ENCODE results near the gene RPGRIP1L. TPM values are rescaled to one million over a fixed set of nuclear protein-coding genes. Genes with fewer than 3 reads are reported as not detected.

RPGRIP1L gene
- total RNA-seq, 1 donor from 2014 or later, result 10.8 TPM

GRCh38 chr16:53726625-53727024 lies 23.0 kb upstream of the RPGRIP1L start:
- Mint-ChIP-seq H3K4me3 (ENCODE audit: unreplicated experiment) (no peak overlapping the region), H3K9me3 (ENCODE audit: low read depth) (no peaks in the 10 kb centered on the region), H3K36me3 (ENCODE audit: low read depth) (peaks cover 2% of the 10 kb centered on the region), H3K27ac (ENCODE audit: unreplicated experiment) (no peak overlapping the region), H3K27me3 (ENCODE audit: low read depth) (no peaks in the 10 kb centered on the region), H3K4me1 (ENCODE audit: low read depth) (peaks cover 15% of the 10 kb centered on the region)
- no peak for DNase-seq (ENCODE audit: low spot score)
- no peak for TF ChIP-seq CTCF (IDR thresholded peaks at IDR 0.05)

- DNase-seq (ENCODE audit: low spot score), result no peak
- no peak for TF ChIP-seq CTCF (IDR thresholded peaks at IDR 0.05)
- Mint-ChIP-seq H3K4me3 (ENCODE audit: unreplicated experiment) (no peak overlapping the region), H3K27me3 (ENCODE audit: low read depth) (no peaks in the 10 kb centered on the region), H3K36me3 (ENCODE audit: low read depth) (no peaks in the 10 kb centered on the region), H3K9me3 (ENCODE audit: low read depth) (no peaks in the 10 kb centered on the region), H3K4me1 (ENCODE audit: low read depth) (peaks cover 6% of the 10 kb centered on the region), H3K27ac (ENCODE audit: unreplicated experiment) (no peak overlapping the region)
Measured at GRCh38 chr16:53721017-53721416, 17.4 kb upstream of the RPGRIP1L start.

GRCh38 chr16:53717577-53717976 lies 13.9 kb upstream of the RPGRIP1L start:
- H3K9me3 Mint-ChIP-seq (ENCODE audit: low read depth), result no peaks in the 10 kb centered on the region
- no peak overlapping the region for H3K27ac Mint-ChIP-seq (ENCODE audit: unreplicated experiment)
- H3K27me3 Mint-ChIP-seq (ENCODE audit: low read depth), result no peaks in the 10 kb centered on the region
- DNase-seq (ENCODE audit: low spot score), result no peak
- H3K4me3 Mint-ChIP-seq (ENCODE audit: unreplicated experiment), result no peak overlapping the region
- H3K36me3 Mint-ChIP-seq (ENCODE audit: low read depth), result no peaks in the 10 kb centered on the region
- peaks cover 24% of the 10 kb centered on the region for H3K4me1 Mint-ChIP-seq (ENCODE audit: low read depth)
- no peak for TF ChIP-seq CTCF (IDR thresholded peaks at IDR 0.05)

GRCh38 chr16:53715023-53715384 lies 11.3 kb upstream of the RPGRIP1L start:
- H3K4me1 Mint-ChIP-seq (ENCODE audit: low read depth), result peaks cover 24% of the 10 kb centered on the region

GRCh38 chr16:53714205-53715022 lies 10.8 kb upstream of the RPGRIP1L start:
- H3K4me1 Mint-ChIP-seq (ENCODE audit: low read depth), result peaks cover 24% of the 10 kb centered on the region
- no peaks in the 10 kb centered on the region for H3K36me3 Mint-ChIP-seq (ENCODE audit: low read depth)
- no peaks in the 10 kb centered on the region for H3K27me3 Mint-ChIP-seq (ENCODE audit: low read depth)
- no peaks in the 10 kb centered on the region for H3K9me3 Mint-ChIP-seq (ENCODE audit: low read depth)
- H3K27ac Mint-ChIP-seq (ENCODE audit: unreplicated experiment), result no peak overlapping the region
- no peak for DNase-seq (ENCODE audit: low spot score)
- H3K4me3 Mint-ChIP-seq (ENCODE audit: unreplicated experiment), result no peak overlapping the region
- no peak for TF ChIP-seq CTCF (IDR thresholded peaks at IDR 0.05)

More at GRCh38 chr16:53715023-53715384, 11.3 kb upstream of the RPGRIP1L start:
- no peak for TF ChIP-seq CTCF (IDR thresholded peaks at IDR 0.05)
- no peak overlapping the region for H3K27ac Mint-ChIP-seq (ENCODE audit: unreplicated experiment)
- no peaks in the 10 kb centered on the region for H3K36me3 Mint-ChIP-seq (ENCODE audit: low read depth)
- no peak overlapping the region for H3K4me3 Mint-ChIP-seq (ENCODE audit: unreplicated experiment)
- no peaks in the 10 kb centered on the region for H3K27me3 Mint-ChIP-seq (ENCODE audit: low read depth)
- no peak for DNase-seq (ENCODE audit: low spot score)
- H3K9me3 Mint-ChIP-seq (ENCODE audit: low read depth), result no peaks in the 10 kb centered on the region

Measured in chondrocyte (in vitro differentiated cells).